ENCODE data around the gene RRAGD.

The RRAGD gene

GRCh38 chr6:89353702-89354392 is 58.2 kb downstream of the RRAGD start:
- 0 out of 2 replicates have a peak, but pooled peaks have one; percentile 11 for TF ChIP-seq ZNF366 (tag by site-specific recombination; conservative IDR thresholded peaks at IDR 0.05)
- no peak for TF ChIP-seq ZSCAN16 (tag by site-specific recombination; IDR thresholded peaks at IDR 0.05)
- 0 out of 2 replicates have a peak, but pooled peaks have one; percentile 12 for TF ChIP-seq ZNF335 (tag by site-specific recombination; conservative IDR thresholded peaks at IDR 0.05)
- peak; percentile 9; the same call in 1 of the 2 replicates for TF ChIP-seq TRIM28 (IDR thresholded peaks at IDR 0.05; ENCODE audit: borderline replicate concordance, low read length)
- TF ChIP-seq SP7 (tag by site-specific recombination; IDR thresholded peaks at IDR 0.05), result peak; percentile 49; the same call in 1 of the 2 replicates
- peak; percentile 34; the same call in 1 of the 2 replicates for TF ChIP-seq ZBTB44 (tag by site-specific recombination; IDR thresholded peaks at IDR 0.05)
- TF ChIP-seq ZNF146 (tag by site-specific recombination; IDR thresholded peaks at IDR 0.05), result no peak
- TF ChIP-seq OSR2 (tag by site-specific recombination; IDR thresholded peaks at IDR 0.05), result peak; percentile 27; the same call in 1 of the 2 replicates
- peak; percentile 64; the same call in 1 of the 2 replicates for TF ChIP-seq ZNF24 (tag by site-specific recombination; IDR thresholded peaks at IDR 0.05)
- peaks cover 5% of the 10 kb centered on the region; the same call in 1 of the 2 replicates for H3K4me1 ChIP-seq (ENCODE audit: control insufficient read depth, insufficient read depth, low read length)
- CTCF ChIA-PET, result interaction anchor here (0.6 to 4.3 kb wide), 5 partner anchors 14 to 825 kb away, joined by 3 to 43 read pairs (median 5); no protein-coding TSS in a partner anchor

GRCh38 chr6:89353118-89353556 is 58.9 kb downstream of the RRAGD start:
- H3K27ac ChIP-seq (ENCODE audit: extremely low read depth, low read depth, low read length), result peak overlapping the region; percentile 99
- TF ChIP-seq ZNF114 (tag by site-specific recombination; IDR thresholded peaks at IDR 0.05), result no peak
- no peak for TF ChIP-seq ZNF10 (tag by site-specific recombination; IDR thresholded peaks at IDR 0.05)
- peak; percentile 65; the same call in 1 of the 2 replicates for TF ChIP-seq ZNF341 (tag by site-specific recombination; IDR thresholded peaks at IDR 0.05; ENCODE audit: low read depth)
- TF ChIP-seq ZNF629 (tag by site-specific recombination; IDR thresholded peaks at IDR 0.05), result 0 out of 2 replicates have a peak, but pooled peaks have one; percentile 17
- TF ChIP-seq ZNF580 (tag by site-specific recombination; IDR thresholded peaks at IDR 0.05), result peak; percentile 44; the same call in 1 of the 2 replicates
- no peak for TF ChIP-seq WT1 (tag by site-specific recombination; IDR thresholded peaks at IDR 0.05)
- no peak for TF ChIP-seq ZSCAN16 (tag by site-specific recombination; IDR thresholded peaks at IDR 0.05)
- TF ChIP-seq PRDM10 (tag by site-specific recombination; IDR thresholded peaks at IDR 0.05), result peak; percentile 28; the same call in 1 of the 2 replicates
- peak; percentile 24; the same call in 1 of the 2 replicates for TF ChIP-seq SCRT1 (tag by site-specific recombination; IDR thresholded peaks at IDR 0.05; ENCODE audit: borderline replicate concordance)
- peak; percentile 71 for TF ChIP-seq ZNF335 (tag by site-specific recombination; conservative IDR thresholded peaks at IDR 0.05)
- no peak for TF ChIP-seq ZNF585B (tag by site-specific recombination; IDR thresholded peaks at IDR 0.05)
- TF ChIP-seq PATZ1 (tag by site-specific recombination; IDR thresholded peaks at IDR 0.05), result peak; percentile 25; the same call in 1 of the 2 replicates
- TF ChIP-seq ZBTB17 (tag by site-specific recombination; IDR thresholded peaks at IDR 0.05), result 0 out of 2 replicates have a peak, but pooled peaks have one; percentile 16
- no peak for TF ChIP-seq ZNF639 (tag by site-specific recombination; IDR thresholded peaks at IDR 0.05)
- TF ChIP-seq ZNF202 (tag by site-specific recombination; IDR thresholded peaks at IDR 0.05; ENCODE audit: borderline replicate concordance), result 0 out of 2 replicates have a peak, but pooled peaks have one; percentile 61
- TF ChIP-seq ZNF121 (tag by site-specific recombination; IDR thresholded peaks at IDR 0.05), result 0 out of 2 replicates have a peak, but pooled peaks have one; percentile 9
- TF ChIP-seq BCL11A (tag by site-specific recombination; IDR thresholded peaks at IDR 0.05; ENCODE audit: low read depth), result no peak
- peaks cover 8% of the 10 kb centered on the region for H3K4me1 ChIP-seq (ENCODE audit: control insufficient read depth, insufficient read depth, low read length)
- H3K9me3 ChIP-seq (ENCODE audit: control insufficient read depth, insufficient read depth, low read depth, low read length), result no peaks in the 10 kb centered on the region
- ChIA-PET CTCF (interaction anchor here (0.7 kb wide), 2 partner anchors 11 to 64 kb away, joined by 3 to 6 read pairs; no protein-coding TSS in a partner anchor), POLR2A (interaction anchor here (0.7 to 2.5 kb wide), 9 partner anchors 11 to 467 kb away, joined by 3 to 18 read pairs (median 4); partner anchors contain the start of genes MDN1, PM20D2, PNRC1 and SRSF12)
- no peaks in the 10 kb centered on the region for H3K36me3 ChIP-seq (ENCODE audit: control insufficient read depth in 2 of 2, insufficient read depth in 1 of 2, low read length in 2 of 2)
- peak overlapping the region; percentile 91 for H3K4me3 ChIP-seq (ENCODE audit: low read depth, low read length)

More at GRCh38 chr6:89353702-89354392, 58.2 kb downstream of the RRAGD start:
- H3K36me3 ChIP-seq (ENCODE audit: control insufficient read depth in 2 of 2, insufficient read depth in 1 of 2, low read length in 2 of 2), result no peaks in the 10 kb centered on the region
- no peaks in the 10 kb centered on the region for H3K9me3 ChIP-seq (ENCODE audit: control insufficient read depth, insufficient read depth, low read depth, low read length)
- H3K4me3 ChIP-seq (ENCODE audit: low read depth, low read length), result no peak overlapping the region
- POLR2A ChIA-PET, result interaction anchor here (0.5 to 1.2 kb wide), 3 partner anchors 8 to 23 kb away, joined by 3 to 6 read pairs (median 3); no protein-coding TSS in a partner anchor
- no peak overlapping the region for H3K27ac ChIP-seq (ENCODE audit: extremely low read depth, low read depth, low read length)
